ENCODE data around the gene SPSB3. TPM values are rescaled to one million over a fixed set of nuclear protein-coding genes. Genes with fewer than 3 reads are reported as not detected.
"Not testable (repeated sequence)": the region's sequence is repeated elsewhere in the genome, so short reads cannot be mapped to it uniquely, and the experiment has no call there.

The SPSB3 gene
- total RNA-seq, 1 donor from 2014 or later, result 30.8 TPM

- H3K27me3 Mint-ChIP-seq (ENCODE audit: low read depth), result no peaks in the 10 kb centered on the region
- DNase-seq (ENCODE audit: low spot score), result no peak
- TF ChIP-seq CTCF (IDR thresholded peaks at IDR 0.05), result no peak
- no peak overlapping the region for H3K27ac Mint-ChIP-seq (ENCODE audit: unreplicated experiment)
- H3K9me3 Mint-ChIP-seq (ENCODE audit: low read depth), result no peaks in the 10 kb centered on the region
- no peak overlapping the region for H3K4me3 Mint-ChIP-seq (ENCODE audit: unreplicated experiment)
- H3K4me1 Mint-ChIP-seq (ENCODE audit: low read depth), result peaks cover 4% of the 10 kb centered on the region
- peaks cover 16% of the 10 kb centered on the region for H3K36me3 Mint-ChIP-seq (ENCODE audit: low read depth)
Observed at GRCh38 chr16:1807626-1808025, 25.3 kb upstream of the SPSB3 start.

GRCh38 chr16:1800701-1801100, 18.3 kb upstream of the SPSB3 start:
- peaks cover 3% of the 10 kb centered on the region for H3K36me3 Mint-ChIP-seq (ENCODE audit: low read depth)
- no peak for TF ChIP-seq CTCF (IDR thresholded peaks at IDR 0.05)
- peaks cover 17% of the 10 kb centered on the region for H3K9me3 Mint-ChIP-seq (ENCODE audit: low read depth)
- no peaks in the 10 kb centered on the region for H3K27me3 Mint-ChIP-seq (ENCODE audit: low read depth)
- H3K27ac Mint-ChIP-seq (ENCODE audit: unreplicated experiment), result no peak overlapping the region
- H3K4me3 Mint-ChIP-seq (ENCODE audit: unreplicated experiment), result no peak overlapping the region
- H3K4me1 Mint-ChIP-seq (ENCODE audit: low read depth), result no peaks in the 10 kb centered on the region
- no peak for DNase-seq (ENCODE audit: low spot score)

GRCh38 chr16:1799263-1799662, 16.9 kb upstream of the SPSB3 start:
- H3K36me3 Mint-ChIP-seq (ENCODE audit: low read depth); H3K27ac Mint-ChIP-seq (ENCODE audit: unreplicated experiment); H3K4me3 Mint-ChIP-seq (ENCODE audit: unreplicated experiment); H3K4me1 Mint-ChIP-seq (ENCODE audit: low read depth); H3K27me3 Mint-ChIP-seq (ENCODE audit: low read depth); DNase-seq (ENCODE audit: low spot score): not testable (repeated sequence)
- H3K9me3 Mint-ChIP-seq (ENCODE audit: low read depth), result peaks cover 17% of the 10 kb centered on the region

- H3K4me3 Mint-ChIP-seq (ENCODE audit: unreplicated experiment), result no peak overlapping the region
- TF ChIP-seq CTCF (IDR thresholded peaks at IDR 0.05), result no peak
- H3K36me3 Mint-ChIP-seq (ENCODE audit: low read depth), result peaks cover 3% of the 10 kb centered on the region
- H3K27me3 Mint-ChIP-seq (ENCODE audit: low read depth), result no peaks in the 10 kb centered on the region
- no peak overlapping the region for H3K27ac Mint-ChIP-seq (ENCODE audit: unreplicated experiment)
- H3K9me3 Mint-ChIP-seq (ENCODE audit: low read depth), result peaks cover 17% of the 10 kb centered on the region
- DNase-seq (ENCODE audit: low spot score), result no peak
- no peaks in the 10 kb centered on the region for H3K4me1 Mint-ChIP-seq (ENCODE audit: low read depth)
Observed at GRCh38 chr16:1794908-1795666, 12.7 kb upstream of the SPSB3 start.

- peaks cover 14% of the 10 kb centered on the region for H3K9me3 Mint-ChIP-seq (ENCODE audit: low read depth)
- DNase-seq (ENCODE audit: low spot score), result no peak
- peaks cover 3% of the 10 kb centered on the region for H3K36me3 Mint-ChIP-seq (ENCODE audit: low read depth)
- H3K4me1 Mint-ChIP-seq (ENCODE audit: low read depth), result no peaks in the 10 kb centered on the region
- no peaks in the 10 kb centered on the region for H3K27me3 Mint-ChIP-seq (ENCODE audit: low read depth)
- no peak overlapping the region for H3K27ac Mint-ChIP-seq (ENCODE audit: unreplicated experiment)
- TF ChIP-seq CTCF (IDR thresholded peaks at IDR 0.05), result no peak
- H3K4me3 Mint-ChIP-seq (ENCODE audit: unreplicated experiment), result no peak overlapping the region
Observed at GRCh38 chr16:1794221-1794871, 12.0 kb upstream of the SPSB3 start.
